H1 (cell line): Measurements from ENCODE around the gene PDE1C. TPM values are rescaled to one million over a fixed set of nuclear protein-coding genes. Genes with fewer than 3 reads are reported as not detected.

ENCODE experiments used
- CTCF ChIA-PET: fragments of 300-600 bp; sonication (Branson Sonifier 250); formaldehyde crosslinking; loops from one replicate; lab custom pipeline; 2021; ENCODE audit not compliant: partially characterized antibody; lab: Charles Lee
- POLR2A ChIA-PET: fragments of 300-600 bp; sonication (Branson Sonifier 250); formaldehyde crosslinking; loops from one replicate; lab custom pipeline; 2021; ENCODE audit warnings: inconsistent platforms; ENCODE audit not compliant: partially characterized antibody; lab: Charles Lee
- DNase-seq, 2 experiments: peaks; one replicate each; pipeline versions ENCODE4 v3.0.0 to v3.0.0-alpha.2; 2010 to 2022; ENCODE audit warnings: low spot score in 2 of 2, low read depth in 1 of 2, mixed read lengths in 1 of 2
- FAIRE-seq: peaks from 2 replicates; lab custom pipeline; 2011; peaks lifted over from hg19 to GRCh38; lab: Jason Lieb, UNC
- H2AFZ ChIP-seq: 2 replicates; pipeline ENCODE4 v1.8.1; 2012; ENCODE audit warnings: low read length, inconsistent platforms
- H2AK5ac ChIP-seq: 2 replicates; pipeline ENCODE4 v1.6.1; 2013; ENCODE audit warnings: low read depth, low read length
- H2BK120ac ChIP-seq: replicated peaks from 2 replicates; pipeline ENCODE3; 2013; ENCODE audit warnings: low read depth, low read length, inconsistent platforms
- H2BK12ac ChIP-seq: 2 replicates; pipeline ENCODE4 v1.6.1; 2013; ENCODE audit warnings: low read depth, low read length
- H2BK15ac ChIP-seq: 2 replicates; pipeline ENCODE4 v1.6.1; 2013; ENCODE audit warnings: low read length
- H2BK20ac ChIP-seq: 2 replicates; pipeline ENCODE4 v1.6.1; 2013; ENCODE audit warnings: low read length
- H2BK5ac ChIP-seq: 2 replicates; pipeline ENCODE4 v1.6.1; 2013; ENCODE audit warnings: low read depth, low read length
- H3K14ac ChIP-seq: 2 replicates; pipeline ENCODE4 v1.6.1; 2013; ENCODE audit warnings: inconsistent platforms; ENCODE audit not compliant: insufficient read length
- H3K18ac ChIP-seq: 2 replicates; pipeline ENCODE4 v1.6.1; 2013; ENCODE audit warnings: low read length; ENCODE audit errors: extremely low read depth
- H3K23ac ChIP-seq: 2 replicates; pipeline ENCODE4 v1.6.1; 2013; ENCODE audit warnings: inconsistent platforms; ENCODE audit not compliant: insufficient read length
- H3K23me2 ChIP-seq: 2 replicates; pipeline ENCODE4 v1.6.1; 2013; ENCODE audit warnings: low read depth, low read length
- H3K27ac ChIP-seq: 2 replicates; pipeline ENCODE4 v1.6.1; 2011; ENCODE audit warnings: low read depth, low read length, inconsistent platforms
- H3K27me3 ChIP-seq, 4 experiments: replicated peaks in 1 of 4; 1 replicate in 1 of 4; 2 replicates in 3 of 4; pipeline versions ENCODE4 v1.6.1 to v1.8.1; 2011 to 2013; ENCODE audit warnings: low read length in 3 of 4, mild to moderate bottlenecking in 3 of 4, inconsistent platforms in 2 of 4, mixed read lengths in 2 of 4, moderate library complexity in 1 of 4; ENCODE audit not compliant: control insufficient read depth in 3 of 4, insufficient read depth in 3 of 4; ENCODE audit errors: extremely low read depth in 1 of 4
- H3K36me3 ChIP-seq, 4 experiments: 2 replicates each; pipeline versions ENCODE4 v1.6.1 to v1.8.1; 2011 to 2013; ENCODE audit warnings: mild to moderate bottlenecking in 4 of 4, low read length in 3 of 4, moderate library complexity in 2 of 4, control low read depth in 1 of 4, inconsistent platforms in 1 of 4; ENCODE audit not compliant: insufficient read depth in 4 of 4, control insufficient read depth in 2 of 4
- H3K4ac ChIP-seq: replicated peaks from 2 replicates; pipeline ENCODE3; 2013; ENCODE audit warnings: low read length, low read depth, mixed read lengths, inconsistent platforms; ENCODE audit not compliant: insufficient read length
- H3K4me1 ChIP-seq, 4 experiments: replicated peaks in 1 of 4; 1 replicate in 1 of 4; 2 replicates in 3 of 4; pipeline versions ENCODE4 v1.6.1 to v1.8.1; 2011 to 2013; ENCODE audit warnings: low read length in 3 of 4, inconsistent platforms in 2 of 4, mixed read lengths in 1 of 4; ENCODE audit not compliant: insufficient read depth in 4 of 4, control insufficient read depth in 3 of 4
- H3K4me2 ChIP-seq, 2 experiments: 2 replicates each; pipeline versions ENCODE4 v1.6.1 to v1.8.1; 2011 to 2013; ENCODE audit warnings: low read depth in 2 of 2, low read length in 2 of 2, control low read depth in 1 of 2, inconsistent platforms in 1 of 2, mild to moderate bottlenecking in 1 of 2; ENCODE audit not compliant: insufficient read depth in 1 of 2
- H3K4me3 ChIP-seq, 4 experiments: fragments of 200-600, 300-600 bp in 1 of 4; sonication (generic), shearing (Covaris generic), sonication (Bioruptor Twin) in 1 of 4; 2 replicates each; pipeline versions ENCODE4 v1.5.1 to v1.8.1; 2011 to 2016; ENCODE audit warnings: low read length in 4 of 4, low read depth in 3 of 4, control low read depth in 2 of 4, inconsistent platforms in 2 of 4, mild to moderate bottlenecking in 2 of 4, mixed read lengths in 1 of 4, moderate library complexity in 1 of 4; ENCODE audit not compliant: insufficient read depth in 2 of 4; ENCODE audit errors: extremely low read depth in 1 of 4
- H3K56ac ChIP-seq: replicated peaks from 2 replicates; pipeline ENCODE3; 2013; ENCODE audit warnings: low read depth, mild to moderate bottlenecking, mixed read lengths, low read length, inconsistent platforms; ENCODE audit not compliant: insufficient read length
- H3K79me1 ChIP-seq: 2 replicates; pipeline ENCODE4 v1.6.1; 2013; ENCODE audit warnings: low read depth, low read length, control low read depth
- H3K79me2 ChIP-seq, 2 experiments: 2 replicates each; pipeline versions ENCODE4 v1.6.1 to v1.8.1; 2012 to 2013; ENCODE audit warnings: low read length in 2 of 2, mild to moderate bottlenecking in 2 of 2, inconsistent platforms in 1 of 2; ENCODE audit not compliant: insufficient read depth in 2 of 2, control insufficient read depth in 1 of 2
- H3K9ac ChIP-seq, 4 experiments: replicated peaks in 1 of 4; 1 replicate in 1 of 4; 2 replicates in 3 of 4; pipeline versions ENCODE4 v1.6.1 to v1.8.1; 2011 to 2013; ENCODE audit warnings: low read depth in 3 of 4, low read length in 3 of 4, control low read depth in 2 of 4, mild to moderate bottlenecking in 2 of 4, moderate library complexity in 2 of 4, inconsistent platforms in 1 of 4; ENCODE audit errors: extremely low read depth in 1 of 4
- H3K9me3 ChIP-seq, 2 experiments: 2 replicates each; pipeline versions ENCODE4 v1.6.1 to v1.8.1; 2012 to 2013; ENCODE audit warnings: mild to moderate bottlenecking in 2 of 2, moderate library complexity in 2 of 2, control low read depth in 1 of 2, inconsistent platforms in 1 of 2, low read depth in 1 of 2, low read length in 1 of 2, mixed read lengths in 1 of 2; ENCODE audit not compliant: insufficient read depth in 2 of 2
- H4K20me1 ChIP-seq, 2 experiments: replicated peaks in 1 of 2; 2 replicates each; pipeline versions ENCODE3 to v1.8.1; 2011 to 2013; ENCODE audit warnings: inconsistent platforms in 2 of 2, low read length in 2 of 2, mild to moderate bottlenecking in 1 of 2; ENCODE audit not compliant: insufficient read depth in 2 of 2, control insufficient read depth in 1 of 2
- H4K5ac ChIP-seq: 2 replicates; pipeline ENCODE4 v1.6.1; 2013; ENCODE audit warnings: low read length, low read depth, mixed read lengths, inconsistent platforms; ENCODE audit not compliant: insufficient read length
- H4K8ac ChIP-seq: 2 replicates; pipeline ENCODE4 v1.8.0; 2013; ENCODE audit warnings: mild to moderate bottlenecking, moderate library complexity, low read length, inconsistent platforms; ENCODE audit not compliant: insufficient read depth; ENCODE audit errors: extremely low read depth
- H4K91ac ChIP-seq: replicated peaks from 2 replicates; pipeline ENCODE3; 2013; ENCODE audit warnings: low read length, mixed read lengths, inconsistent platforms; ENCODE audit not compliant: insufficient read length
- ASH2L ChIP-seq: fragments of 200-600, 300-600 bp; sonication (generic); IDR thresholded peaks from one replicate; pipeline ENCODE4 v1.7.1; 2017; ENCODE audit warnings: low read length
- ATF3 ChIP-seq: IDR thresholded peaks from 2 replicates; pipeline ENCODE4 v1.6.1; 2011; ENCODE audit warnings: low read depth, mild to moderate bottlenecking, low read length; ENCODE audit not compliant: insufficient read depth
- BRCA1 ChIP-seq: IDR thresholded peaks from 2 replicates; pipeline ENCODE4 v1.6.1; 2012; ENCODE audit warnings: low read depth, low read length, improper control_type of control experiment
- CBX5 ChIP-seq: fragments of 300-800, 300-1000 bp; sonication (generic); IDR thresholded peaks from 2 replicates; pipeline ENCODE4 v1.7.1; 2016; ENCODE audit warnings: antibody characterized with exemption, low read length, low read depth
- EGR1 ChIP-seq: IDR thresholded peaks from 2 replicates; pipeline ENCODE4 v1.6.1; 2011; ENCODE audit warnings: low read depth, low read length, borderline replicate concordance
- EZH2 ChIP-seq: fragments of 200-600 bp; sonication (generic); IDR thresholded peaks from 2 replicates; pipeline ENCODE4 v1.7.1; 2012; ENCODE audit warnings: low read depth, mild to moderate bottlenecking, moderate library complexity, low read length, inconsistent platforms; ENCODE audit not compliant: severe bottlenecking
- MAX ChIP-seq: IDR thresholded peaks from 2 replicates; pipeline ENCODE4 v1.6.1; 2012; ENCODE audit warnings: inconsistent platforms
- SP2 ChIP-seq: IDR thresholded peaks from 2 replicates; pipeline ENCODE4 v1.6.1; 2012; ENCODE audit warnings: mild to moderate bottlenecking, low read length, inconsistent platforms
- TCF12 ChIP-seq: IDR thresholded peaks from 2 replicates; pipeline ENCODE4 v1.6.1; 2011; ENCODE audit warnings: low read depth, mild to moderate bottlenecking, low read length
- WGBS, 2 experiments: shearing (Covaris generic) in 1 of 2; methylation state at CpG; one replicate each; pipeline versions ENCODE4 v1.1.6 to v1.1.7; 2013 to 2015; ENCODE audit warnings: low lambda C conversion rate in 2 of 2, mixed read lengths in 2 of 2, inconsistent platforms in 1 of 2, low coverage in 1 of 2, missing lambda C conversion rate in 1 of 2; ENCODE audit not compliant: insufficient replicate concordance in 2 of 2, insufficient coverage in 1 of 2, insufficient read length in 1 of 2; ENCODE audit errors: extremely low coverage in 1 of 2, missing lambda C conversion rate in 1 of 2; 5-methylcytosine and 5-hydroxymethylcytosine counted together
- polyA plus RNA-seq, 7 experiments: library from polyadenylated mRNA; depleted of rRNA in 3 of 7; stranded (reverse) in 5 of 7; unstranded in 2 of 7; fragments of >200 nt in 5 of 7; fragments of 200-250 nt in 2 of 7; gene quantifications; 1 replicate in 5 of 7; 2 replicates in 1 of 7; 4 replicates in 1 of 7; pipeline versions ENCODE4 v1.2.1 to v1.2.3, GENCODE V29; 2011 to 2013; ENCODE audit warnings: missing spikeins in 2 of 7, mixed read lengths in 2 of 7
- total RNA-seq: library from RNA; stranded (reverse); fragmentation: NEBNext Ultra II Directional; extraction: Animal tissue kit (Norgen Biotek cat#: 25700); gene quantifications from 2 replicates; pipeline ENCODE4 v1.2.1, GENCODE V29; 2021

Gene PDE1C
- total and polyA plus RNA-seq, 2 of the 8 experiments (the other 6 are each of a cell fraction or from before 2014, with no cell fraction given): 0.11 to 1.1 TPM

GRCh38 chr7:31963569-31964175, 106.5 kb downstream of the PDE1C start:
- Histone ChIP-seq H2BK12ac (no peak overlapping the region), H3K9me3 (peaks cover 4 to 13% of the 10 kb centered on the region in 2 experiments; a peak in 3 of 4 replicates), H3K14ac (no peak overlapping the region), H2BK20ac (no peak overlapping the region), H3K23me2 (no peaks in the 10 kb centered on the region), H3K79me1 (no peaks in the 10 kb centered on the region), H3K79me2 (no peaks in the 10 kb centered on the region), H3K18ac (no peak overlapping the region), H4K5ac (no peak overlapping the region), H4K91ac (no peak overlapping the region), H2BK15ac (no peak overlapping the region), H3K4me3 (no peak overlapping the region), H2AK5ac (no peak overlapping the region), H3K4ac (no peak overlapping the region), H3K4me2 (no peak overlapping the region), H3K27me3 (peaks cover 0 to 2% (median 0%) of the 10 kb centered on the region in 4 experiments; a peak in 1 of 7 replicates), H2BK120ac (no peak overlapping the region), H4K20me1 (no peaks in the 10 kb centered on the region), H3K36me3 (no peaks in the 10 kb centered on the region), H3K27ac (no peak overlapping the region), H3K56ac (no peak overlapping the region), H4K8ac (no peak overlapping the region), H3K4me1 (no peaks in the 10 kb centered on the region), H3K9ac (no peak overlapping the region), H2AFZ (no peak overlapping the region), H3K23ac (no peak overlapping the region), H2BK5ac (no peak overlapping the region)
- no peak for TF ChIP-seq SP2
- TF ChIP-seq MAX: no peak
- no peak for TF ChIP-seq ASH2L
- TF ChIP-seq BRCA1: no peak
- TF ChIP-seq EZH2: no peak
- TF ChIP-seq EGR1: no peak
- no peak for TF ChIP-seq ATF3
- TF ChIP-seq CBX5: no peak
- no peak for TF ChIP-seq TCF12
- WGBS, 2 experiments: 85% methylated on average over 8 of the region's 8 CpGs; no CpG with 5 or more reads in 1 of the 2 experiments
- DNase-seq (no peak), FAIRE-seq (no peak)
- ChIA-PET CTCF (no interaction called here), POLR2A (no interaction called here)
